ENCODE results near the gene RNF186.

RNF186 gene

DNA sequence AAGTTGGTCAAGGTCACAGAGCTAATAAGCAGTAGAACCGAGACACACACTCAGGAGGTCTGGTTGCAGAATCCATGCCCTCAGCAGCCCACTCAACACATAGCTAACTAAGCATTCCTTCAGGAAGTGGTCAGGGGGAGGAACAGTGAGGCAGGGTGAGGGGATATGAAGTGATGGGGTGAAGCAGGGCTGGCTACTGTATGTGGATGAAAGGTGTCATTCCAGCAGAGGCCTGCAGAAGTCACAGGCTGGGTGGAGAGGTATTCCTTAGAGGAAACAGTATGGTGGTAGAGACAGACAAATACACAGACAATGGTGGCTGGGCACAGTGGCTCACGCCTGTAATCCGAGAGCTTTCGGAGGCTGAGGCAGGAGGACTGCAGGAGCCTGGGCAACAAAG is 29.4 kb downstream of the RNF186 start:
- TF ChIP-seq CSDC2 (CRISPR knock-in tag; IDR thresholded peaks at IDR 0.05) (no peak), ZNF8 (CRISPR knock-in tag; IDR thresholded peaks at IDR 0.05) (no peak), ZNF70 (CRISPR knock-in tag; IDR thresholded peaks at IDR 0.05) (no peak), ZC3H10 (CRISPR knock-in tag; IDR thresholded peaks at IDR 0.05) (no peak), RARB (CRISPR knock-in tag; IDR thresholded peaks at IDR 0.05) (no peak), PPARA (CRISPR knock-in tag; IDR thresholded peaks at IDR 0.05; ENCODE audit: borderline replicate concordance) (no peak), BACH2 (CRISPR knock-in tag; IDR thresholded peaks at IDR 0.05; ENCODE audit: borderline replicate concordance) (no peak), ZNF565 (CRISPR knock-in tag; conservative IDR thresholded peaks at IDR 0.05; ENCODE audit: low read depth) (no peak), TOX (CRISPR knock-in tag; IDR thresholded peaks at IDR 0.05; ENCODE audit: borderline replicate concordance) (no peak), ISL1 (CRISPR knock-in tag; IDR thresholded peaks at IDR 0.05) (no peak), OSR1 (CRISPR knock-in tag; IDR thresholded peaks at IDR 0.05) (no peak)
- TF ChIP-seq, protein P1, sequence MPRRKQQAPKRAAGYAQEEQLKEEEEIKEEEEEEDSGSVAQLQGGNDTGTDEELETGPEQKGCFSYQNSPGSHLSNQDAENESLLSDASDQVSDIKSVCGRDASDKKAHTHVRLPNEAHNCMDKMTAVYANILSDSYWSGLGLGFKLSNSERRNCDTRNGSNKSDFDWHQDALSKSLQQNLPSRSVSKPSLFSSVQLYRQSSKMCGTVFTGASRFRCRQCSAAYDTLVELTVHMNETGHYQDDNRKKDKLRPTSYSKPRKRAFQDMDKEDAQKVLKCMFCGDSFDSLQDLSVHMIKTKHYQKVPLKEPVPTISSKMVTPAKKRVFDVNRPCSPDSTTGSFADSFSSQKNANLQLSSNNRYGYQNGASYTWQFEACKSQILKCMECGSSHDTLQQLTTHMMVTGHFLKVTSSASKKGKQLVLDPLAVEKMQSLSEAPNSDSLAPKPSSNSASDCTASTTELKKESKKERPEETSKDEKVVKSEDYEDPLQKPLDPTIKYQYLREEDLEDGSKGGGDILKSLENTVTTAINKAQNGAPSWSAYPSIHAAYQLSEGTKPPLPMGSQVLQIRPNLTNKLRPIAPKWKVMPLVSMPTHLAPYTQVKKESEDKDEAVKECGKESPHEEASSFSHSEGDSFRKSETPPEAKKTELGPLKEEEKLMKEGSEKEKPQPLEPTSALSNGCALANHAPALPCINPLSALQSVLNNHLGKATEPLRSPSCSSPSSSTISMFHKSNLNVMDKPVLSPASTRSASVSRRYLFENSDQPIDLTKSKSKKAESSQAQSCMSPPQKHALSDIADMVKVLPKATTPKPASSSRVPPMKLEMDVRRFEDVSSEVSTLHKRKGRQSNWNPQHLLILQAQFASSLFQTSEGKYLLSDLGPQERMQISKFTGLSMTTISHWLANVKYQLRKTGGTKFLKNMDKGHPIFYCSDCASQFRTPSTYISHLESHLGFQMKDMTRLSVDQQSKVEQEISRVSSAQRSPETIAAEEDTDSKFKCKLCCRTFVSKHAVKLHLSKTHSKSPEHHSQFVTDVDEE (CRISPR knock-in tag; IDR thresholded peaks at IDR 0.05), result no peak
- TF ChIP-seq, protein P2, sequence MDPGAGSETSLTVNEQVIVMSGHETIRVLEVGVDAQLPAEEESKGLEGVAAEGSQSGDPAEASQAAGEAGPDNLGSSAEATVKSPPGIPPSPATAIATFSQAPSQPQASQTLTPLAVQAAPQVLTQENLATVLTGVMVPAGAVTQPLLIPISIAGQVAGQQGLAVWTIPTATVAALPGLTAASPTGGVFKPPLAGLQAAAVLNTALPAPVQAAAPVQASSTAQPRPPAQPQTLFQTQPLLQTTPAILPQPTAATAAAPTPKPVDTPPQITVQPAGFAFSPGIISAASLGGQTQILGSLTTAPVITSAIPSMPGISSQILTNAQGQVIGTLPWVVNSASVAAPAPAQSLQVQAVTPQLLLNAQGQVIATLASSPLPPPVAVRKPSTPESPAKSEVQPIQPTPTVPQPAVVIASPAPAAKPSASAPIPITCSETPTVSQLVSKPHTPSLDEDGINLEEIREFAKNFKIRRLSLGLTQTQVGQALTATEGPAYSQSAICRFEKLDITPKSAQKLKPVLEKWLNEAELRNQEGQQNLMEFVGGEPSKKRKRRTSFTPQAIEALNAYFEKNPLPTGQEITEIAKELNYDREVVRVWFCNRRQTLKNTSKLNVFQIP (CRISPR knock-in tag; IDR thresholded peaks at IDR 0.05; ENCODE audit: borderline replicate concordance, low read depth), result no peak
- TF ChIP-seq, protein P3, sequence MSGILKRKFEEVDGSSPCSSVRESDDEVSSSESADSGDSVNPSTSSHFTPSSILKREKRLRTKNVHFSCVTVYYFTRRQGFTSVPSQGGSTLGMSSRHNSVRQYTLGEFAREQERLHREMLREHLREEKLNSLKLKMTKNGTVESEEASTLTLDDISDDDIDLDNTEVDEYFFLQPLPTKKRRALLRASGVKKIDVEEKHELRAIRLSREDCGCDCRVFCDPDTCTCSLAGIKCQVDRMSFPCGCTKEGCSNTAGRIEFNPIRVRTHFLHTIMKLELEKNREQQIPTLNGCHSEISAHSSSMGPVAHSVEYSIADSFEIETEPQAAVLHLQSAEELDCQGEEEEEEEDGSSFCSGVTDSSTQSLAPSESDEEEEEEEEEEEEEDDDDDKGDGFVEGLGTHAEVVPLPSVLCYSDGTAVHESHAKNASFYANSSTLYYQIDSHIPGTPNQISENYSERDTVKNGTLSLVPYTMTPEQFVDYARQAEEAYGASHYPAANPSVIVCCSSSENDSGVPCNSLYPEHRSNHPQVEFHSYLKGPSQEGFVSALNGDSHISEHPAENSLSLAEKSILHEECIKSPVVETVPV (CRISPR knock-in tag; IDR thresholded peaks at IDR 0.05), result no peak
- TF ChIP-seq, protein P4, sequence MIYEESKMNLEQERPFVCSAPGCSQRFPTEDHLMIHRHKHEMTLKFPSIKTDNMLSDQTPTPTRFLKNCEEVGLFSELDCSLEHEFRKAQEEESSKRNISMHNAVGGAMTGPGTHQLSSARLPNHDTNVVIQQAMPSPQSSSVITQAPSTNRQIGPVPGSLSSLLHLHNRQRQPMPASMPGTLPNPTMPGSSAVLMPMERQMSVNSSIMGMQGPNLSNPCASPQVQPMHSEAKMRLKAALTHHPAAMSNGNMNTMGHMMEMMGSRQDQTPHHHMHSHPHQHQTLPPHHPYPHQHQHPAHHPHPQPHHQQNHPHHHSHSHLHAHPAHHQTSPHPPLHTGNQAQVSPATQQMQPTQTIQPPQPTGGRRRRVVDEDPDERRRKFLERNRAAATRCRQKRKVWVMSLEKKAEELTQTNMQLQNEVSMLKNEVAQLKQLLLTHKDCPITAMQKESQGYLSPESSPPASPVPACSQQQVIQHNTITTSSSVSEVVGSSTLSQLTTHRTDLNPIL (CRISPR knock-in tag; IDR thresholded peaks at IDR 0.05; ENCODE audit: low read depth), result no peak
- no peak for ATAC-seq

DNA sequence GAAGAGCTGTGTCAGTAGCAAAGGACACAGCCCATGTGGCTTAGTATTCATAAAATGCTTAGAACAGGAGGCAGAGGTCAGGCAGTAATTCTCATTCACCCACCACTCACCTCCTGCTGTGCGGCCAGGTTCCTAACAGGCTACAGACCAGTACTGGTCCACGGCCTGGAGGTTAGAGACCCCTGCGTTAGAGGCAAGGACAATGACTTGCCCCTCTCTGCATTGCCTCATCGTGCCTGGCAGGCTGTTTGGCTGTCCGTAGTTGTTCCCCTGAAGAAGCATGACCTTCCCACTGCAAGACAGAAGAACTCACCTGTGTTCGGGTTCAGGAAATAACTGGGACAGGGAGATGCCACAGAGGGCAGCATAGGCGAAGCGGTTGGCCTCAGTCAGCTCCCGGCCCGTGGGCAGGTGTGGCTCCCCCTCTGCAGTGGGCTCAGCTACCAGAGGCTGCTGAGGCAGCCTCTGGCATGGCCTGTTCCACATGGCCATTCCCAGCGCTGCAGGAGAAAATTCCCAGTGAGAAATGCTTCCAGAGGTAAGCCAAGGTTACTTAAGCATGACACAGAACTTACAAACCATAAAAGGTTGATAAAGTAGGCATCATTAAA is 34.7 kb downstream of the RNF186 start:
- TF ChIP-seq PPARA (CRISPR knock-in tag; IDR thresholded peaks at IDR 0.05; ENCODE audit: borderline replicate concordance), result no peak
- TF ChIP-seq SNAI2 (CRISPR knock-in tag; IDR thresholded peaks at IDR 0.05), result no peak
- no peak for TF ChIP-seq ZNF70 (CRISPR knock-in tag; IDR thresholded peaks at IDR 0.05)
- no peak for TF ChIP-seq RARB (CRISPR knock-in tag; IDR thresholded peaks at IDR 0.05)
- TF ChIP-seq, protein P5, sequence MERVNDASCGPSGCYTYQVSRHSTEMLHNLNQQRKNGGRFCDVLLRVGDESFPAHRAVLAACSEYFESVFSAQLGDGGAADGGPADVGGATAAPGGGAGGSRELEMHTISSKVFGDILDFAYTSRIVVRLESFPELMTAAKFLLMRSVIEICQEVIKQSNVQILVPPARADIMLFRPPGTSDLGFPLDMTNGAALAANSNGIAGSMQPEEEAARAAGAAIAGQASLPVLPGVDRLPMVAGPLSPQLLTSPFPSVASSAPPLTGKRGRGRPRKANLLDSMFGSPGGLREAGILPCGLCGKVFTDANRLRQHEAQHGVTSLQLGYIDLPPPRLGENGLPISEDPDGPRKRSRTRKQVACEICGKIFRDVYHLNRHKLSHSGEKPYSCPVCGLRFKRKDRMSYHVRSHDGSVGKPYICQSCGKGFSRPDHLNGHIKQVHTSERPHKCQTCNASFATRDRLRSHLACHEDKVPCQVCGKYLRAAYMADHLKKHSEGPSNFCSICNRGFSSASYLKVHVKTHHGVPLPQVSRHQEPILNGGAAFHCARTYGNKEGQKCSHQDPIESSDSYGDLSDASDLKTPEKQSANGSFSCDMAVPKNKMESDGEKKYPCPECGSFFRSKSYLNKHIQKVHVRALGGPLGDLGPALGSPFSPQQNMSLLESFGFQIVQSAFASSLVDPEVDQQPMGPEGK (CRISPR knock-in tag; IDR thresholded peaks at IDR 0.05; ENCODE audit: borderline replicate concordance), result no peak
- TF ChIP-seq, protein P2 (CRISPR knock-in tag; IDR thresholded peaks at IDR 0.05; ENCODE audit: borderline replicate concordance, low read depth), result no peak
- no peak for ATAC-seq

DNA sequence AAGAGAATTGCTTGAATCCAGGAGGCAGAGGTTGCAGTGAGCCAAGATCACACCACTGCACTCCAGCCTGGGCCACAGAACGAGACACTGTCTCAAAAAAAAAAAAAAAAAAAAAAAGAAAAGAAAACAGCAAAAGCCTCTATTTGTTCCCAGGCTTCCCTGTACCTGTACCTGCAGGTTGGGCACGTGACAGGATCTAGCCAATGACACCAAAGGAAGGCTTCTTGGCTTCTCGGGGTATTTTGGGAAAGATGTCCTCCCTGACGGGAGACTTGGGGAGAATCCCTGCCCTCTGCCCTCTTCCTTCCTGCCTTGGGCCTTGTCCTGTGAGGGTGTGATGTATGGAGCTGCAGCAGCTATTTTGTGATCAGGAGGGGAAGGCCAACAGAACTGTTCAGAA is 38.1 kb downstream of the RNF186 start:
- ATAC-seq, result no peak
- TF ChIP-seq ZC3H10 (CRISPR knock-in tag; IDR thresholded peaks at IDR 0.05) (no peak), ARNTL (CRISPR knock-in tag; IDR thresholded peaks at IDR 0.05; ENCODE audit: borderline replicate concordance, low read depth) (no peak), OSR1 (CRISPR knock-in tag; IDR thresholded peaks at IDR 0.05) (no peak), ZNF565 (CRISPR knock-in tag; conservative IDR thresholded peaks at IDR 0.05; ENCODE audit: low read depth) (no peak), CSDC2 (CRISPR knock-in tag; IDR thresholded peaks at IDR 0.05) (no peak), ZNF8 (CRISPR knock-in tag; IDR thresholded peaks at IDR 0.05) (no peak), ESRRG (CRISPR knock-in tag; IDR thresholded peaks at IDR 0.05) (no peak), BACH2 (CRISPR knock-in tag; IDR thresholded peaks at IDR 0.05; ENCODE audit: borderline replicate concordance) (no peak), GLIS3 (CRISPR knock-in tag; IDR thresholded peaks at IDR 0.05) (no peak), TCF4 (CRISPR knock-in tag; IDR thresholded peaks at IDR 0.05; ENCODE audit: borderline replicate concordance) (no peak), ISL1 (CRISPR knock-in tag; IDR thresholded peaks at IDR 0.05) (no peak), ZFP30 (CRISPR knock-in tag; IDR thresholded peaks at IDR 0.05) (no peak), ZNF70 (CRISPR knock-in tag; IDR thresholded peaks at IDR 0.05) (no peak), SNAI2 (CRISPR knock-in tag; IDR thresholded peaks at IDR 0.05) (no peak)
- TF ChIP-seq, protein P4 (CRISPR knock-in tag; IDR thresholded peaks at IDR 0.05; ENCODE audit: low read depth), result no peak
- TF ChIP-seq, protein P5 (CRISPR knock-in tag; IDR thresholded peaks at IDR 0.05; ENCODE audit: borderline replicate concordance), result no peak

Measured in SK-N-SH treated with all-trans-retinoic acid at 6 μM for 48 hours (cell line).